GM12878 (cell line): ENCODE results near the gene MSANTD2. TPM values are rescaled to one million over a fixed set of nuclear protein-coding genes. Genes with fewer than 3 reads are reported as not detected.

ENCODE experiments used
- CBX3 ChIP-seq: fragments of 200-600 bp; sonication (generic); IDR thresholded peaks from 2 replicates; pipeline ENCODE4 v1.6.1; 2016; ENCODE audit warnings: low read depth, borderline replicate concordance
- EZH2 ChIP-seq: IDR thresholded peaks from 2 replicates; pipeline ENCODE4 v1.6.1; 2012; ENCODE audit warnings: low read depth, mild to moderate bottlenecking, control low read depth, inconsistent platforms, low read length, borderline replicate concordance; ENCODE audit not compliant: control insufficient read depth
- HDGF ChIP-seq: fragments of 450-650 bp; IDR thresholded peaks from 2 replicates; pipeline ENCODE4 v1.6.1; 2016; ENCODE audit warnings: antibody characterized with exemption
- IKZF2 ChIP-seq, 2 experiments: fragments of 450-650 bp; IDR thresholded peaks; 2 replicates each; pipeline ENCODE4 v1.6.1; 2017; ENCODE audit warnings: mild to moderate bottlenecking in 2 of 2, moderate library complexity in 2 of 2
- JUND ChIP-seq: IDR thresholded peaks from 2 replicates; pipeline ENCODE4 v1.6.1; 2012; ENCODE audit warnings: low read depth, mild to moderate bottlenecking, low read length, improper control_type of control experiment, moderate library complexity
- MTA3 ChIP-seq: IDR thresholded peaks from 2 replicates; pipeline ENCODE4 v1.6.1; 2012; ENCODE audit warnings: low read length, inconsistent platforms, borderline replicate concordance
- POLR2AphosphoS5 ChIP-seq: IDR thresholded peaks from 2 replicates; pipeline ENCODE4 v1.6.1; 2011; ENCODE audit warnings: mild to moderate bottlenecking, low read length, inconsistent platforms
- RELA ChIP-seq: fragments of 450-650 bp; IDR thresholded peaks from 2 replicates; pipeline ENCODE4 v1.8.0; 2014; ENCODE audit warnings: borderline replicate concordance; ENCODE audit not compliant: partially characterized antibody
- ZBED1 ChIP-seq: IDR thresholded peaks from 2 replicates; pipeline ENCODE4 v1.6.1; 2016; ENCODE audit warnings: borderline replicate concordance
- polyA plus RNA-seq, 11 experiments: library from polyadenylated mRNA; depleted of rRNA in 4 of 11; unstranded in 6 of 11; stranded (reverse) in 5 of 11; fragments of >200 nt; fragmentation: Nextera tagmentation in 4 of 11; fragmentation: Illumina TruSeq in 1 of 11; extraction: Ambion mirVana in 4 of 11; extraction: Trizol in 1 of 11; gene quantifications; 1 replicate in 1 of 11; 2 replicates in 10 of 11; pipeline versions ENCODE4 v1.2.1 to v1.2.3, GENCODE V29; 2011 to 2016; ENCODE audit warnings: inconsistent platforms in 2 of 11, missing spikeins in 2 of 11, low read depth in 1 of 11
- total RNA-seq, 4 experiments: library from RNA; depleted of rRNA in 3 of 4; stranded (reverse); fragments of >200 nt in 3 of 4; fragmentation: Illumina TruSeq in 1 of 4; extraction: Trizol in 1 of 4; gene quantifications; 2 replicates each; pipeline versions ENCODE4 v1.2.1 to v1.2.3, GENCODE V29; 2013 to 2021
- TF ChIP-seq, protein P1 (sequence below): fragments of 450-650 bp; formaldehyde crosslinking; IDR thresholded peaks from 2 replicates; pipeline ENCODE4 v1.4.0; 2020; ENCODE audit warnings: mild to moderate bottlenecking, moderate library complexity
- TF ChIP-seq, protein P2 (sequence below): fragments of 450-650 bp; IDR thresholded peaks from 2 replicates; pipeline ENCODE4 v1.6.1; 2017; ENCODE audit warnings: low read depth, mild to moderate bottlenecking, moderate library complexity
- TF ChIP-seq, protein P3 (sequence below): fragments of 450-650 bp; IDR thresholded peaks from 2 replicates; pipeline ENCODE4 v1.6.1; 2017; ENCODE audit warnings: mild to moderate bottlenecking, moderate library complexity
- TF ChIP-seq, protein P4 (sequence below): IDR thresholded peaks from 2 replicates; pipeline ENCODE4 v1.6.1; 2012; ENCODE audit warnings: improper control_type of control experiment, low read depth, low read length; ENCODE audit not compliant: insufficient replicate concordance

Gene MSANTD2
- total and polyA plus RNA-seq, 10 of the 15 experiments (the other 5 are each of a cell fraction or from before 2014, with no cell fraction given): 3.0 to 12.4 (median 8.0) TPM

DNA sequence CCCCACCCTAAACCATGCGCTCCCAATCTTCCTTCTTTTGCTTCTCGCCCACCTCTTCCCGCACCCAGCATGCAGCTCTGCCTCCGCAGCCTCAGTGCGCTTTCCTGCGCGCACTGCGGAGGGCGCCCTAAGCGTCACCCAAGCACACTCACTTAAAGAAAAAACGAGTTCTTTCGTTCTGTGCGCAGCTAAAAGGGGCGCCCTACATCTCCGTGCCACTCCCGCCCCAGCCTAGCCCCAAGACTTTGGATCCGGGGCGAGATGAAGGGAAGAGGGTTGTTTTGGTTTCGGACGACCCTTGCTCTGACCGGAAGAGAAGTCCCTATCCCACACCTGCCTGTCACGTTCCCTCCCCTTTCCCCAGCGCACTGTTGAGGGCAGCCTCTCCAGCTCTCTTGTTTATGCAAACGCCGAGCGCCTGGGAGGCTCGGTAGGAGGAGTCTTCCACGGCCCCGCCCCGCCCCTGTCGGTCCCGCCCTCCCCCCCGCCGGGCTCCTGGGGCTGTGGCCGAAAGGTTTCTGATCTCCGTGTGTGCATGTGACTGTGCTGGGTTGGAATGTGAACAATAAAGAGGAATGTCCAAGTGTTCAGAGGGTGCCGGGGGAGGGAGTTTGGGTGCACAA lies 53.5 kb downstream of the MSANTD2 start (continued):
- TF ChIP-seq, protein P1, sequence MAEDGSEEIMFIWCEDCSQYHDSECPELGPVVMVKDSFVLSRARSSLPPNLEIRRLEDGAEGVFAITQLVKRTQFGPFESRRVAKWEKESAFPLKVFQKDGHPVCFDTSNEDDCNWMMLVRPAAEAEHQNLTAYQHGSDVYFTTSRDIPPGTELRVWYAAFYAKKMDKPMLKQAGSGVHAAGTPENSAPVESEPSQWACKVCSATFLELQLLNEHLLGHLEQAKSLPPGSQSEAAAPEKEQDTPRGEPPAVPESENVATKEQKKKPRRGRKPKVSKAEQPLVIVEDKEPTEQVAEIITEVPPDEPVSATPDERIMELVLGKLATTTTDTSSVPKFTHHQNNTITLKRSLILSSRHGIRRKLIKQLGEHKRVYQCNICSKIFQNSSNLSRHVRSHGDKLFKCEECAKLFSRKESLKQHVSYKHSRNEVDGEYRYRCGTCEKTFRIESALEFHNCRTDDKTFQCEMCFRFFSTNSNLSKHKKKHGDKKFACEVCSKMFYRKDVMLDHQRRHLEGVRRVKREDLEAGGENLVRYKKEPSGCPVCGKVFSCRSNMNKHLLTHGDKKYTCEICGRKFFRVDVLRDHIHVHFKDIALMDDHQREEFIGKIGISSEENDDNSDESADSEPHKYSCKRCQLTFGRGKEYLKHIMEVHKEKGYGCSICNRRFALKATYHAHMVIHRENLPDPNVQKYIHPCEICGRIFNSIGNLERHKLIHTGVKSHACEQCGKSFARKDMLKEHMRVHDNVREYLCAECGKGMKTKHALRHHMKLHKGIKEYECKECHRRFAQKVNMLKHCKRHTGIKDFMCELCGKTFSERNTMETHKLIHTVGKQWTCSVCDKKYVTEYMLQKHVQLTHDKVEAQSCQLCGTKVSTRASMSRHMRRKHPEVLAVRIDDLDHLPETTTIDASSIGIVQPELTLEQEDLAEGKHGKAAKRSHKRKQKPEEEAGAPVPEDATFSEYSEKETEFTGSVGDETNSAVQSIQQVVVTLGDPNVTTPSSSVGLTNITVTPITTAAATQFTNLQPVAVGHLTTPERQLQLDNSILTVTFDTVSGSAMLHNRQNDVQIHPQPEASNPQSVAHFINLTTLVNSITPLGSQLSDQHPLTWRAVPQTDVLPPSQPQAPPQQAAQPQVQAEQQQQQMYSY (CRISPR knock-in tag): no peak
- TF ChIP-seq, protein P2, sequence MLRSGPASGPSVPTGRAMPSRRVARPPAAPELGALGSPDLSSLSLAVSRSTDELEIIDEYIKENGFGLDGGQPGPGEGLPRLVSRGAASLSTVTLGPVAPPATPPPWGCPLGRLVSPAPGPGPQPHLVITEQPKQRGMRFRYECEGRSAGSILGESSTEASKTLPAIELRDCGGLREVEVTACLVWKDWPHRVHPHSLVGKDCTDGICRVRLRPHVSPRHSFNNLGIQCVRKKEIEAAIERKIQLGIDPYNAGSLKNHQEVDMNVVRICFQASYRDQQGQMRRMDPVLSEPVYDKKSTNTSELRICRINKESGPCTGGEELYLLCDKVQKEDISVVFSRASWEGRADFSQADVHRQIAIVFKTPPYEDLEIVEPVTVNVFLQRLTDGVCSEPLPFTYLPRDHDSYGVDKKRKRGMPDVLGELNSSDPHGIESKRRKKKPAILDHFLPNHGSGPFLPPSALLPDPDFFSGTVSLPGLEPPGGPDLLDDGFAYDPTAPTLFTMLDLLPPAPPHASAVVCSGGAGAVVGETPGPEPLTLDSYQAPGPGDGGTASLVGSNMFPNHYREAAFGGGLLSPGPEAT: peak; percentile 69
- TF ChIP-seq POLR2AphosphoS5 (no peak), HDGF (no peak; the same call in none of the 2 replicates), JUND (no peak), EZH2 (no peak), IKZF2 (IDR thresholded peaks at IDR 0.05) (peak; percentile 58 to 65; a peak in 3 of 4 replicates), ZBED1 (no peak), CBX3 (no peak), RELA (no peak), MTA3 (no peak)
- TF ChIP-seq, protein P3, sequence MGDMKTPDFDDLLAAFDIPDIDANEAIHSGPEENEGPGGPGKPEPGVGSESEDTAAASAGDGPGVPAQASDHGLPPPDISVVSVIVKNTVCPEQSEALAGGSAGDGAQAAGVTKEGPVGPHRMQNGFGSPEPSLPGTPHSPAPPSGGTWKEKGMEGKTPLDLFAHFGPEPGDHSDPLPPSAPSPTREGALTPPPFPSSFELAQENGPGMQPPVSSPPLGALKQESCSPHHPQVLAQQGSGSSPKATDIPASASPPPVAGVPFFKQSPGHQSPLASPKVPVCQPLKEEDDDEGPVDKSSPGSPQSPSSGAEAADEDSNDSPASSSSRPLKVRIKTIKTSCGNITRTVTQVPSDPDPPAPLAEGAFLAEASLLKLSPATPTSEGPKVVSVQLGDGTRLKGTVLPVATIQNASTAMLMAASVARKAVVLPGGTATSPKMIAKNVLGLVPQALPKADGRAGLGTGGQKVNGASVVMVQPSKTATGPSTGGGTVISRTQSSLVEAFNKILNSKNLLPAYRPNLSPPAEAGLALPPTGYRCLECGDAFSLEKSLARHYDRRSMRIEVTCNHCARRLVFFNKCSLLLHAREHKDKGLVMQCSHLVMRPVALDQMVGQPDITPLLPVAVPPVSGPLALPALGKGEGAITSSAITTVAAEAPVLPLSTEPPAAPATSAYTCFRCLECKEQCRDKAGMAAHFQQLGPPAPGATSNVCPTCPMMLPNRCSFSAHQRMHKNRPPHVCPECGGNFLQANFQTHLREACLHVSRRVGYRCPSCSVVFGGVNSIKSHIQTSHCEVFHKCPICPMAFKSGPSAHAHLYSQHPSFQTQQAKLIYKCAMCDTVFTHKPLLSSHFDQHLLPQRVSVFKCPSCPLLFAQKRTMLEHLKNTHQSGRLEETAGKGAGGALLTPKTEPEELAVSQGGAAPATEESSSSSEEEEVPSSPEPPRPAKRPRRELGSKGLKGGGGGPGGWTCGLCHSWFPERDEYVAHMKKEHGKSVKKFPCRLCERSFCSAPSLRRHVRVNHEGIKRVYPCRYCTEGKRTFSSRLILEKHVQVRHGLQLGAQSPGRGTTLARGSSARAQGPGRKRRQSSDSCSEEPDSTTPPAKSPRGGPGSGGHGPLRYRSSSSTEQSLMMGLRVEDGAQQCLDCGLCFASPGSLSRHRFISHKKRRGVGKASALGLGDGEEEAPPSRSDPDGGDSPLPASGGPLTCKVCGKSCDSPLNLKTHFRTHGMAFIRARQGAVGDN: no peak
- TF ChIP-seq, protein P4, sequence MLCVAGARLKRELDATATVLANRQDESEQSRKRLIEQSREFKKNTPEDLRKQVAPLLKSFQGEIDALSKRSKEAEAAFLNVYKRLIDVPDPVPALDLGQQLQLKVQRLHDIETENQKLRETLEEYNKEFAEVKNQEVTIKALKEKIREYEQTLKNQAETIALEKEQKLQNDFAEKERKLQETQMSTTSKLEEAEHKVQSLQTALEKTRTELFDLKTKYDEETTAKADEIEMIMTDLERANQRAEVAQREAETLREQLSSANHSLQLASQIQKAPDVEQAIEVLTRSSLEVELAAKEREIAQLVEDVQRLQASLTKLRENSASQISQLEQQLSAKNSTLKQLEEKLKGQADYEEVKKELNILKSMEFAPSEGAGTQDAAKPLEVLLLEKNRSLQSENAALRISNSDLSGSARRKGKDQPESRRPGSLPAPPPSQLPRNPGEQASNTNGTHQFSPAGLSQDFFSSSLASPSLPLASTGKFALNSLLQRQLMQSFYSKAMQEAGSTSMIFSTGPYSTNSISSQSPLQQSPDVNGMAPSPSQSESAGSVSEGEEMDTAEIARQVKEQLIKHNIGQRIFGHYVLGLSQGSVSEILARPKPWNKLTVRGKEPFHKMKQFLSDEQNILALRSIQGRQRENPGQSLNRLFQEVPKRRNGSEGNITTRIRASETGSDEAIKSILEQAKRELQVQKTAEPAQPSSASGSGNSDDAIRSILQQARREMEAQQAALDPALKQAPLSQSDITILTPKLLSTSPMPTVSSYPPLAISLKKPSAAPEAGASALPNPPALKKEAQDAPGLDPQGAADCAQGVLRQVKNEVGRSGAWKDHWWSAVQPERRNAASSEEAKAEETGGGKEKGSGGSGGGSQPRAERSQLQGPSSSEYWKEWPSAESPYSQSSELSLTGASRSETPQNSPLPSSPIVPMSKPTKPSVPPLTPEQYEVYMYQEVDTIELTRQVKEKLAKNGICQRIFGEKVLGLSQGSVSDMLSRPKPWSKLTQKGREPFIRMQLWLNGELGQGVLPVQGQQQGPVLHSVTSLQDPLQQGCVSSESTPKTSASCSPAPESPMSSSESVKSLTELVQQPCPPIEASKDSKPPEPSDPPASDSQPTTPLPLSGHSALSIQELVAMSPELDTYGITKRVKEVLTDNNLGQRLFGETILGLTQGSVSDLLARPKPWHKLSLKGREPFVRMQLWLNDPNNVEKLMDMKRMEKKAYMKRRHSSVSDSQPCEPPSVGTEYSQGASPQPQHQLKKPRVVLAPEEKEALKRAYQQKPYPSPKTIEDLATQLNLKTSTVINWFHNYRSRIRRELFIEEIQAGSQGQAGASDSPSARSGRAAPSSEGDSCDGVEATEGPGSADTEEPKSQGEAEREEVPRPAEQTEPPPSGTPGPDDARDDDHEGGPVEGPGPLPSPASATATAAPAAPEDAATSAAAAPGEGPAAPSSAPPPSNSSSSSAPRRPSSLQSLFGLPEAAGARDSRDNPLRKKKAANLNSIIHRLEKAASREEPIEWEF: no peak
